Activated CD8-positive, alpha-beta memory T cell treated with anti-CD3 and anti-CD28 coated beads for 48 hours (primary cell): ENCODE results near the gene CHRNB1.
"Not testable (repeated sequence)": the region's sequence is repeated elsewhere in the genome, so short reads cannot be mapped to it uniquely, and the experiment has no call there.

ENCODE experiments used
- DNase-seq, 3 experiments: peaks; one replicate each; pipeline ENCODE4 v3.0.0-alpha.2; 2020; ENCODE audit warnings: low read depth in 2 of 3, low spot score in 2 of 3

Gene CHRNB1

DNA sequence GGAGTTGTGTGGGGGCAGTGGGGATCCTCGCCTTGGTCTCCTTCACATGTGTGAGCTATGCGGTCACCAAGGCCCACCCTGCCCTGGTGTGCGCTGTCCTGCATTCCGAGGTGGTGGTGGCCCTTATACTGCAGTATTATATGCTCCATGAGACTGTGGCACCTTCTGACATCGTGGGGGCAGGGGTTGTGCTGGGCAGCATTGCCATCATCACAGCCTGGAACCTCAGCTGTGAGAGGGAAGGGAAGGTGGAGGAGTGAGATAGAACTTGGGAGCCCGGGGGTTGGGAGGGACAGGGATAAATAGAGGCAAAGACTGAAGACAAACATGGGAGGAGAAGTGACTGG lies 37.9 kb downstream of the CHRNB1 start:
- DNase-seq = not testable (repeated sequence)

DNA sequence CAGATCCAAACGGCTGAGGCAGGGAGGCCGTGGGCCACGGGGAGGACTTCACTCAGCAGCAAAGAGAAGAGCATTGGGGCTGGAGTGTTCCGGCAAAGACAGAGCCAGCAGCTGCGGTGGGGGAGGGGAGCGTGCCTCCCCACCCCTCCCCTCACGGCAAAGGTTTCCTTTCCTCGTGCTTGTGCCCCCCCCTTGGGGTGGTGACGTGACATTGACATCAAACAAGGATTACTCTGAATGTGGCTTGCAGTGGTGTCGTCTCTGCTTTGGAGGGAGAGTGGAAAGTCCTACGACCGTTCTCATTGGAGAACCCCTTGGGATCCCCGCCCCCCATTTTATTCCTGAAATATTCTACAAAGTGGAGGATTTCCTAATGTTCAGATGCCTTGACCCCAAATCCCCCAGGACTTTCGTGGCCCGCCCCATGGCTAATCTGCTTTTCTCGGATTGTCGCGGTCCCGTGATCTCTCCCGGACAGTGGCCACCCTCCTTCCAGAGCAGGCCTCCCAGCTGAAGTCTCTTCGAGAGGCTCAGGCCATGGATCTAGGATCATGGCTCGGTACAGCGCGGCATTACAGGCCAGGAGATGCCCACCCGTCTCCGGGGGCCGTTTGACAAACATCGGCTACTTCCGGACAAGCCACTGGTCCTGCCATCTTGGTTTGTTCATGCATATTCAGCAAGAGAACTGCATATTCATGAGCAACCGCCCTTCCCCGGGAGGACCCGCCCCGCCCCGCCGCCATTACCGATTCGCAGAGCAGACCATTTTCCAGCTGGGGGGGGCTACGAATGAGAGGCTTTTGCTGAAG lies 38.6 kb downstream of the CHRNB1 start:
- DNase-seq = peak; percentile 52 to 85 (median 82)

DNA sequence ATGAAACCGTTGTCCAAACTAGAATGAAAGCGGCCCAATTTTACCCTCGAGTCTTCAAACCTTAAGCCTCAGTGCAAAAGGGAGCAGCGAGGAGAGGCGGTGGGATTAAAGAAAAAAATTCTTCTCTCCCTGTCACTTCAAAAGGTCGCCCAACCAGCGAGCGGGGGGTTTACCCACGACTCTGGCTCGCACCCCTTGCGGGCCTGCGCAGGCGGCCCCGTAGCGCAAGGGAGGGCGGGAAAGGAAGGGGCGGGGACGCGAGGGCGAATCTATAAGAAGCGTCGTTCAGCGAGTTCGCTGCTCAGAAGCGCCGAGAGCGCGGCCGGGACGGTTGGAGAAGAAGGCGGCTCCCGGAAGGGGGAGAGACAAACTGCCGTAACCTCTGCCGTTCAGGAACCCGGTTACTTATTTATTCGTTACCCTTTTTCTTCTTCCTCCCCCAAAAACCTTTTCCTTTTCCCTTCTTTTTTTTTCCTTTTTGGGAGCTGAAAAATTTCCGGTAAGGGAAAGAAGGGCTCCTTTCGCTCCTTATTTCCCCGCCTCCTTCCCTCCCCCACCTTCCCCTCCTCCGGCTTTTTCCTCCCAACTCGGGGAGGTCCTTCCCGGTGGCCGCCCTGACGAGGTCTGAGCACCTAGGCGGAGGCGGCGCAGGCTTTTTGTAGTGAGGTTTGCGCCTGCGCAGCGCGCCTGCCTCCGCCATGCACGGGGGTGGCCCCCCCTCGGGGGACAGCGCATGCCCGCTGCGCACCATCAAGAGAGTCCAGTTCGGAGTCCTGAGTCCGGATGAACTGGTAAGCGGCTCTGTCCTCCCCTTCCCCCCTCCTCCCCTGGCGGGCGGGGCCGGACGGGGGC lies 39.4 kb downstream of the CHRNB1 start, which contains the start of gene POLR2A:
POLR2A (plus strand) TSS at position 300 of the 852 bp plus-strand sequence.
- peak; percentile 95 to 99 (median 97) for DNase-seq

DNA sequence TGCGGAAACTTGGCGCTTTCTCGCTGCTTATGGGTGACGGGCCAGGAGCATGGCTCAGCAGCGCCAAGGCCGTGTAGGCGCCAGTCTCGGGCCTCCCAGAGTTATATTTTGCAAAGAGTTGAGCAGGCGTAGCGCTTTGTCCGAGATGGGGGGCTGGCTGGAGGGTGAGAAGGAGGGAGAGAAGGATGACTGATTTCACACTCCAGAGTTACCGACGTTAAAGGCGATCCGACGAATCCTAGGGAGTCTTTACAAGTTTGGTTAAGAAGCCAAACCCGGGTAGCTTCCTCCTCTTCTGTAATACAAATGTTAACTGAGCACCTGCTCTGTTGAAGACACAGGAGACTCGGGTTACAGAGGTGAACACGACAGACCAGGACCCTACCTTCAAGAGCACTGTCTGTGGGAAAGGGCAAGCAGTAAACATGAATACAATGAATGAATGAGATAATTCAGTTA lies 40.1 kb downstream of the CHRNB1 start:
- no peak for DNase-seq

DNA sequence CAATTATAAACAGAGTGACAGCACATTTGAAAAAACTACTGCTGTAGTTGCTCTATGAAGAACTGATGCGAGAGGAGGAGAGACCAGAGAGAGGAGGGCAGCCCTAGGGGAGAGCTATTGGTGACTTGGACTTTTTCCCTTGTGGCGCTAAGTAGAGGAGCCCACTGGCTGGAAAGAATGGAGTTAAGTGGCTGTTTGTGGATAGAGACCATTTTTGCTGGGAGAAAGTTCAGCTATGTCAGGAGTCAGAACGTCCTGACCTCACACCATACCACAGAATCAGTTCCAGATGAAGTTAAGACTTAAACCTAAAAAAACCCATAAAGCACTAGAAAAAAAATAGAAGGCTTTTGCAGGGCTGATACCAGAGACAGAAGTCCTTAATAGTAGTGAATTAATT lies 41.3 kb downstream of the CHRNB1 start:
- DNase-seq = no peak

DNA sequence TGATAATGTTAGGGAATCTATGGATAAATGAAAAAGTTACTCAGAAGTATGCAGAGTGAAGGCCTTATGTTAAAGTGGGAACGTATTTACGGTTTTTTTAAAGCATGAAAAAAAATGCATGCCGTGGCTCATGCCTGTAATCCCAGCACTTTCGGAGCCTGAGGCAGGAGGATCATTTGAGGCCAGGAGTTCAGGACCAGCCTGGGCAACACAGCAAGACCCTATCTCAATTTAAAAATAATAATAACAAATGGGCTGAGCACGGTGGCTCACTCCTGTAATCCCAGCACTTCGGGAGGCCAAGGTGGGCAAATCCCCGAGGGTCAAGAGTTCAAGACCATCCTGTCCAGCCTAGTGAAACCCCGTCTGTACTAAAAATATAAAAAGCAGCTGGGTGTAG lies 45.3 kb downstream of the CHRNB1 start:
- no peak for DNase-seq

DNA sequence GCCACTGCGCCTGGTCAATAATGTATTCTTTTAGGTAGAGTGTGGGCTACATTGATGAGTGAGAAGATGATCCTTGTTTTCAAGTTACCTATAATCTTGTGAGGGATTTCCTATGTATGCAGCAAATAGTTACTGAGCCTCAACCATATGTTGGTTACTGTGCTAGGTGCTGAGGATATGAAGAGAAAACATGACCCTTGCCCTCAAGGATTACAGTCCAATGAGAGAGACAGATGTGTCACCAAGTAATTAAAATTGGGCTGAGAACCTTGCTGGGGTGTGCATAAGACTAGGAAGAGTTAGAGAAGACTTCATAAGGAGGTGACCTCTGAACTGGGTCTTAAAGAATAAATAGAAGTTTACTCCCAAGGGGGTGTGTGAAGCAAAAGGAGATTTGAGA lies 46.7 kb downstream of the CHRNB1 start:
- no peak for DNase-seq

DNA sequence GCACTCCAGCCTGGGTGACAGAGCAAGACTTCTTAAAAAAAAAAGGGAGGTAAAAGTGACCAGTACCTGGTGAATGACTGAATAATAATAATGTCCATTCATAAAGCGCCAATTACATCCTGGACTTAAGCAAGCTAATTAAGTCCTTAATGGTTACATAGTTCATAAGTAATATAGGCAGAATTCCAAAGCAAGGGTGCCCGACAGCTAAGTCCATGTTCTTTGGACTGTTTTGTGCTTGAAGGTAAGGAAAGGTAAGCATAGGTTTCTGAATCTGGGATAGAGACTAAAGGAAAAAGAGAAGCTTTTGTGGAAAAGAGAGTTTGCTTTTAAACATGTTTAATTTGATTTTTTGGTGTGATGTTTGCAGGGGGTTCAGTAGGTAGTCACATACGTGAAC lies 49.1 kb downstream of the CHRNB1 start:
- no peak for DNase-seq

DNA sequence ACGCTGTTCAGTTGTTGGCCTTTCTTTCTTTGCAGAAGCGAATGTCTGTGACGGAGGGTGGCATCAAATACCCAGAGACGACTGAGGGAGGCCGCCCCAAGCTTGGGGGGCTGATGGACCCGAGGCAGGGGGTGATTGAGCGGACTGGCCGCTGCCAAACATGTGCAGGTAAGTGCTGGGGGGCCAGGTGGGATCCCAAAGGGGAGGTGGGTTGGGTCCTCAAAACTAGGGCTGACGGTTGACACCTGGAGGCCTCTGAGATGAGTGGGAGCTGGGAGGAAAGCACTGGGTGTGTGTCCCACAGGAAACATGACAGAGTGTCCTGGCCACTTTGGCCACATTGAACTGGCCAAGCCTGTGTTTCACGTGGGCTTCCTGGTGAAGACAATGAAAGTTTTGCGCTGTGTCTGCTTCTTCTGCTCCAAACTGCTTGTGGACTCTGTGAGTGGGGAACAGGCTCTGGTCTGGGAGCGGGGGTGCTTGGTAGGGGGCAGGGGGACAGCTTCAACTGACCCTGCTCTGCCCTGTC lies 51.1 kb downstream of the CHRNB1 start:
- no peak for DNase-seq

DNA sequence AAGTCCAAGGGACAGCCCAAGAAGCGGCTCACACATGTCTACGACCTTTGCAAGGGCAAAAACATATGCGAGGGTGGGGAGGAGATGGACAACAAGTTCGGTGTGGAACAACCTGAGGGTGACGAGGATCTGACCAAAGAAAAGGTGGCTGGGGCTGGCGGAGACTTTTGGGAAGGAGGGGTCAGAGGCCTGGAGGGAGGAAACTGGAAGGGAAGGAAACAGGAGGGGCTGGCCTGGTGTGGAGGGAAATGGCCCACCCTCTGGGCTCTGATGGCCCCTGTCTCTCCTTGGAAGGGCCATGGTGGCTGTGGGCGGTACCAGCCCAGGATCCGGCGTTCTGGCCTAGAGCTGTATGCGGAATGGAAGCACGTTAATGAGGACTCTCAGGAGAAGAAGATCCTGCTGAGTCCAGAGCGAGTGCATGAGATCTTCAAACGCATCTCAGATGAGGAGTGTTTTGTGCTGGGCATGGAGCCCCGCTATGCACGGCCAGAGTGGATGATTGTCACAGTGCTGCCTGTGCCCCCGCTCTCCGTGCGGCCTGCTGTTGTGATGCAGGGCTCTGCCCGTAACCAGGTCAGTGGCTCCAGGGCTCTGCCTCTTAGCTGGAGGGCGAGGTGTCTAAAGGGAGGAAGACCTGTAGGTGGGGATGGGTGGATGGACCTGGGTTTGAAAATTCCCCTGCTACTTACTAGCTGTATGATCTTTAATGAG lies 51.8 kb downstream of the CHRNB1 start:
- no peak for DNase-seq

DNA sequence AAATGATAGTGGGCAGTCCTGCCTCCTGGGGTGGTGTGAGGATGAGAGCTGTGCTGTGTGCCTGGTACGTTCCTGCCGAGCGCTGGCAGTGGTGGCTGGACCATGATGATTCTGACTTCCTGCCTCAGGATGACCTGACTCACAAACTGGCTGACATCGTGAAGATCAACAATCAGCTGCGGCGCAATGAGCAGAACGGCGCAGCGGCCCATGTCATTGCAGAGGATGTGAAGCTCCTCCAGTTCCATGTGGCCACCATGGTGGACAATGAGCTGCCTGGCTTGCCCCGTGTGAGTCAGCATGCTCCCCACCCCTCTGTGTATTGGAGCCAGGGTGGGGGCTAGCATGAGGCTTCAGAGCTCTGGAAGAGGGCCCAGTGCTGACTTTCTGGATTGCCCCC lies 52.4 kb downstream of the CHRNB1 start:
- no peak for DNase-seq

DNA sequence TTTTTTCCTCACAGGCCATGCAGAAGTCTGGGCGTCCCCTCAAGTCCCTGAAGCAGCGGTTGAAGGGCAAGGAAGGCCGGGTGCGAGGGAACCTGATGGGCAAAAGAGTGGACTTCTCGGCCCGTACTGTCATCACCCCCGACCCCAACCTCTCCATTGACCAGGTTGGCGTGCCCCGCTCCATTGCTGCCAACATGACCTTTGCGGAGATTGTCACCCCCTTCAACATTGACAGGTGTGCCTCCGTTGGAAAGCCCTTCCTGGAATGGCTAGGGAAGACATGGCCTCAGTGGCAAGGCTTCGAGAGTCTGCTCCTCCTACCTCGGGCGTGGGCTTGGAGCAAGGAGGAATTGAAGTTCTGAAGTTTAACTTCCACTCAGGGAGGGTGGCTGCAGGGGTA lies 52.8 kb downstream of the CHRNB1 start:
- DNase-seq = no peak

DNA sequence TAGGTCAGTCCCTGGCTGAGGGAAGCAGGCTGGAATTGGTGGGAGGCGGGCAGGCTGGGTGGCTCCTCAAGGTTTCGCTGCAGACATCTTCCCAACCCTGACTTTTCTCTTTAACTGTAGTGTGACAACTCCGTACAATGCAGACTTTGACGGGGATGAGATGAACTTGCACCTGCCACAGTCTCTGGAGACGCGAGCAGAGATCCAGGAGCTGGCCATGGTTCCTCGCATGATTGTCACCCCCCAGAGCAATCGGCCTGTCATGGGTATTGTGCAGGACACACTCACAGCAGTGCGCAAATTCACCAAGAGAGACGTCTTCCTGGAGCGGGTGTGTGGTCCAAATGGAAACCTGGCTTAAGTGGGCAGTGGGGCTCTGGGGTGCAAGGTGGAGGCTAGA lies 54.3 kb downstream of the CHRNB1 start:
- no peak for DNase-seq

DNA sequence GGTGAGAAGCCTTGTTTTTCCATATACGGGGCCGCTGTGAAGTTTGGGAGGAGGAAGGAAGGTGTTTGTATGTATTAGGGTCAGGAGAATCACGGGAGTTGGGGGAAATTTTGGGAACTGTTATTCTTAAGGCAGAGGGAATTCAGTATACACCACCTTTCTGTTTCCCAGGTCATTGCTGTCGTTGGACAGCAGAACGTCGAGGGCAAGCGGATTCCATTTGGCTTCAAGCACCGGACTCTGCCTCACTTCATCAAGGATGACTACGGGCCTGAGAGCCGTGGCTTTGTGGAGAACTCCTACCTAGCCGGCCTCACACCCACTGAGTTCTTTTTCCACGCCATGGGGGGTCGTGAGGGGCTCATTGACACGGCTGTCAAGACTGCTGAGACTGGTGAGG lies 56.9 kb downstream of the CHRNB1 start:
- no peak for DNase-seq

DNA sequence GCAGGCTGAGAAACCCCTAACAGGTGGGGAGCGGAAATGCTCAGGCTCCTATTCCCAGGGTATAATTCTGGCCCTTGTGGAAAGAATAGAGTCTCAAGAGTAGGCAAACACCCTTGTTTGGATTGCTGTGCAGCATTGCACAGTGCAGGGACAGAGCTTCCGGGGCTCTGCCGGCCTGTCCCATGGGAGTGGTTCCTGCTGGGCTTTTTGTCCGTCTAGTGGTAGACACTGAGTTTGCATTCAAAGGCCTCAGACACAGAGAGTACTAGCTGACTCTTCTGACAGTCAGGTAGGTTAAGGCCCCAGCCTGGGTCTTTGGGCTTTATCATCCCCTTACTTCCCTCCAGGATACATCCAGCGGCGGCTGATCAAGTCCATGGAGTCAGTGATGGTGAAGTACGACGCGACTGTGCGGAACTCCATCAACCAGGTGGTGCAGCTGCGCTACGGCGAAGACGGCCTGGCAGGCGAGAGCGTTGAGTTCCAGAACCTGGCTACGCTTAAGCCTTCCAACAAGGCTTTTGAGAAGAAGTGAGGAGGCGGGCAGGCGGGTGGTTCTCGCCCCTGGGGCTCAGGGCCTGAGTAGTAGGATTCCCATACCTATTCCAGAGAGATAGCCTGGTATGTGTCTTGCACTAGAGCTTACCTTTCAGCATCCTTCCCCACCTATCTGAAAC lies 57.4 kb downstream of the CHRNB1 start:
- DNase-seq = no peak

DNA sequence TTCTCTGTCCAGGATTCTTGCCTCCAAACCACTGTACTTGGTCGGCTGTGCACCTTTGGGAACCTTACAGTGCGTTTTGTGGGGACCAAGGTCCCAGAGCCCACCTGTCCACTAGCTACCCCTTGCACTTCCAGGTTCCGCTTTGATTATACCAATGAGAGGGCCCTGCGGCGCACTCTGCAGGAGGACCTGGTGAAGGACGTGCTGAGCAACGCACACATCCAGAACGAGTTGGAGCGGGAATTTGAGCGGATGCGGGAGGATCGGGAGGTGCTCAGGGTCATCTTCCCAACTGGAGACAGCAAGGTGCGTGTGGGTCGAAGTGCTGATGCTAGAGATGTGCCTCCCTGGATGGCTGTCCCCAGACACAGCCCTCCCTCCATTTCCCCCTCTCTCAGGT lies 58.1 kb downstream of the CHRNB1 start:
- DNase-seq = no peak

DNA sequence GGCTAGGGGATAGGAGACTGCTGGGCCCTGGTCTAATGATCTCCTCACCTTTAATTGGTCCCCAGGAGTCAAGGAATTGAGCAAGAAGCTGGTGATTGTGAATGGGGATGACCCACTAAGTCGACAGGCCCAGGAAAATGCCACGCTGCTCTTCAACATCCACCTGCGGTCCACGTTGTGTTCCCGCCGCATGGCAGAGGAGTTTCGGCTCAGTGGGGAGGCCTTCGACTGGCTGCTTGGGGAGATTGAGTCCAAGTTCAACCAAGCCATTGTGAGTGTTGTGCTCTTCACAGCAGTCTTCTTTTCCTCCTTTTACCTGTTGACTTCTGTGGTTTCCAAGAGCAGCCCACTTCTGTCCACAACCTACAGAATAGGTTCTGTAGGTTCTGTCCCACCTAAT lies 58.7 kb downstream of the CHRNB1 start:
- no peak for DNase-seq
